Retinal pigment epithelial cell (primary cell): Measurements from ENCODE around the gene ZBTB22.
"Not testable (repeated sequence)": the region's sequence is repeated elsewhere in the genome, so short reads cannot be mapped to it uniquely, and the experiment has no call there.

Experiments
- DNase-seq: peaks from one replicate; pipeline ENCODE4 v3.0.0-alpha.2; 2010; ENCODE audit warnings: low read depth
- H3K4me3 ChIP-seq: 2 replicates; pipeline ENCODE4 v1.5.1; 2011; ENCODE audit warnings: mild to moderate bottlenecking, low read length, control low read depth, moderate library complexity
- CTCF ChIP-seq: conservative IDR thresholded peaks from 2 replicates; pipeline ENCODE4 v1.5.1; 2011; ENCODE audit warnings: low read depth, low read length, control low read depth, inconsistent platforms

The ZBTB22 gene

GRCh38 chr6:33276581-33276863 lies 41.0 kb downstream of the ZBTB22 start:
- no peak for TF ChIP-seq CTCF
- no peak for DNase-seq
- H3K4me3 ChIP-seq, result peak overlapping the region; percentile 52

GRCh38 chr6:33275795-33276580 lies 41.6 kb downstream of the ZBTB22 start:
- not testable (repeated sequence) for DNase-seq
- peak overlapping the region; percentile 52 for H3K4me3 ChIP-seq

- peak overlapping the region; percentile 85 for H3K4me3 ChIP-seq
- DNase-seq, result no peak
- no peak for TF ChIP-seq CTCF
These were observed 43.3 kb downstream of the ZBTB22 start for GRCh38 chr6:33273924-33274902.

- no peak for TF ChIP-seq CTCF
- peak overlapping the region; percentile 85 for H3K4me3 ChIP-seq
- DNase-seq, result no peak
These were observed 44.2 kb downstream of the ZBTB22 start for GRCh38 chr6:33273129-33273923.

- no peak for TF ChIP-seq CTCF
- DNase-seq, result no peak
- H3K4me3 ChIP-seq, result peak overlapping the region; percentile 85
These were observed 45.0 kb downstream of the ZBTB22 start for GRCh38 chr6:33272275-33273128.

GRCh38 chr6:33271468-33272274 lies 45.9 kb downstream of the ZBTB22 start, which contains the start of the genes RPS18 and VPS52:
TSS of gene RPS18 (plus strand) at chr6:33272075. CDS start at chr6:33272120, 45 bp downstream.
TSS of gene VPS52 (minus strand) at chr6:33271876. CDS start at chr6:33271675, 201 bp downstream.
- peak within 1 kb of the TSS; percentile 85 for H3K4me3 ChIP-seq
- TF ChIP-seq CTCF, result no peak
- DNase-seq, result peak; percentile 97
